ENCODE data around the gene POLD3.

- TF ChIP-seq EZH2 (IDR thresholded peaks at IDR 0.05; ENCODE audit: borderline replicate concordance, insufficient read depth, low read depth, low read length, poor library complexity, severe bottlenecking): no peak
- no peak for TF ChIP-seq CTCF (IDR thresholded peaks at IDR 0.05)
These were observed 15.2 kb upstream of the POLD3 start for GRCh38 chr11:74577181-74577580.

Measured in B cell (primary cell).